Fibroblast of skin of left quadriceps (primary cell): Measurements from ENCODE around the gene TYW5.

Experiments used
- DNase-seq, 2 experiments: peaks; one replicate each; pipeline ENCODE4 v3.0.0-alpha.2; 2013; ENCODE audit warnings: low read depth in 2 of 2

TYW5 gene

GRCh38 chr2:199955339-199956061, at the start of gene TYW5, which contains the start of gene MAIP1:
Gene TYW5 (minus strand): TSS chr2:199955491. CDS start chr2:199955470, 21 bp downstream.
Gene MAIP1 (plus strand): TSS chr2:199955582. CDS start chr2:199955799, 217 bp downstream.
- DNase-seq = peak; percentile 63 to 72

DNA sequence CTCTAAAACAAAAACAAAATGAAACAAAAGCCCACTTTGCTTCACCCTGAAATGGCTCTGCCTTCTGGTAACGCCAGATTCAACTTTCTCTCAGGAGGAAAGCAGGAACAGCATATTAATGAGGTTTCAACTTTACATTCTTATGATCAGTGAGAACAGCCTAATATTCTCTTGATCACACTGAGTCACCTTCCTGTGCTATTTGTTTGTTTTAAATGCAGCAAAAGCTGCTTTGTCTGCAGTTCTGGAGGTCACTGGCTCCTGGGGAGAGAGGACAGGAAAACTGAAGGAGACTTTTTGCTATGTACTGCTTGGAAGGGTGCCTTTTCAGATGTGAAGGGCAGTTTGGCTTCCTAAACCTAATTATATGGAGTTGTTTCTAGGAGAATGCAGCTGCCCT, 48.2 kb upstream of the TYW5 start:
- DNase-seq = no peak

DNA sequence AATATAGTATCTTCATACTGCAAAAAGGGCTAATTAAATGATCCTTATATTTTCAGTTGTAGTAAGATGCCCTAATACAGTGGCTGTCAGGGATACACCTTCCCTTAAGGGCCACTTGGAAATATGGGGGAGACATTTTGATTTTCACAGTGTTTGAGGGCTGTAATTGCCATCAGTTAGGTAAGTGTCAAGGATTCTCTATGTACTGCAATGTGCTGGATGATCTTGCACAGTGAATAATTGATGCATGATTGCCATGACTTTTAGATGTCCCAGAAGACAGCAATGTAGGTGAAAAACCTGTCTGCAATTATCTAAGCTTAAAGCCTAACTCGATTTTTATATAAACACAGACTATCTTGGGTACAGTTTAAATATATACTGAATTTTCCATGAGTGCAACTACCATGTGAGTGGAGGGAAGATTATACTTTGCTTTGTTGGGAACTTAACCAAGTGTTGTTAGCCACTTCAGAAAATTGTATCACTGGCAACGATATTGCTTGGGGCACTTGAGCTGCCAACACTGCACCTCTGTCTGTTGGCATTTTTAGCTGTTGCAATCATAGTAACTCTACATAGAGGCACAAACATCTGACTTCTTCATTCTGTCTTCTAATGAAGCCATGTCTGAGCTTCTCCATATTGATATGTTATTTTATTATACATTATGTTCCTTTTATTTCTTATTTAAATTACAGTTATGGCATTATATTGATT, 45.3 kb upstream of the TYW5 start:
- no peak for DNase-seq

- DNase-seq = no peak
Measured at GRCh38 chr2:199999166-199999565, 43.9 kb upstream of the TYW5 start.

- DNase-seq = no peak
Measured at GRCh38 chr2:199997296-199997695, 42.0 kb upstream of the TYW5 start.

- DNase-seq = no peak
Measured at GRCh38 chr2:199994896-199995295, 39.6 kb upstream of the TYW5 start.

DNA sequence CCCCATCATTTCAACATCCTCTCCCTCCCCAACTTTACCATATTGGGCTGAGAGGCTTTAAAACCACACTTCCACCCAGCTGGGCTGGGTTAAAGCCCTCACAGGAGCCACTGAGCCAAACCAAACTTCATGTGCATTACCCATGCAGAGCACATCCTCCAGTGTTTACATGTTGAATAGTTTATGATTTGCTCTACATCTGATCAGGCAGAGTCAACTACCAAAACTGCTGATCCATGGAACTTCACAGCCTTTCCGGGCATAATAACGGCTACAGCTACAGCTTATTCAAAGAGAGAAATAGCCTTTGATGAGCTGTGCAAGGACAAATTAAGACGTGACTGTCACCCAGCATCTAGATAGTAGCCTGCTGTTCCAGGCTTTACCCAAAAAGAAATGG, 39.1 kb upstream of the TYW5 start:
- DNase-seq = no peak

DNA sequence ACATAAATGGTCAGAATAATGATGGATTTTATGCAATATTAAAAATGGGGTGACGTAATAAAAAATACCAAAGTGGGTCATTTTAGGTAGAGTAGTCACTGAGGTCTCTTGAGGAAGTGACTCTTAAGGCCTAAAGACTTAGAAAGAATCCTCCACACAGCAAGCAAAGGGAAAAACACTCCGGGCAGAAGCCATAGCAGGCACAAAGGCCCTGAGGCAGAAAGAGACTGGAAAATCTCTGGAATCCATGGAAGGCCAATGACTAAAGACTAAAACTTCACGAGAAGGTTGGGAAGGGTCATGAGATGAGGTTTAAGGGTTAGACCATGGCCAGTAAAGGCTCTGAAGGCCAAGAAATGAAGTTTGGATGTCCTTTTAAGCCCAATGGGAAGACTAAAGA, 37.0 kb upstream of the TYW5 start:
- DNase-seq = no peak

DNA sequence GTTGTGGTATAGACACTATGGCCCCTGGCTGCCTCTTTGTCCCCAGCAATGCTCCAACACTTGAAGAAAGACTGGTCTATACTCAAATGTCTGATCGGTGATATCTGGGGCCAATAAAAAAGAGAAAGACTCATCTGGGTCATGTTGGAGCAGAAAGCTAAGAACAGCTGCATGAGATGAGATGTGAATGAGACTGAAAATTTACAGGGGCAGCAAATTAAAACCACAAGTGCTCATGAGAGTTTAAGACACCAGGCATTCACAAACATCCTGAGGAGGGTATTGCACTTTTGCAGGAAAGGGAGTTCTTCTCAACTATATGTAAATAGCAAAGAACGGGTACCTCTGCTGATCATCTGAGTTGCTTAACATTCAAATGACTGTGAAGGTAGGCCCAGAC, 36.4 kb upstream of the TYW5 start:
- DNase-seq = no peak

- DNase-seq = no peak
Measured at GRCh38 chr2:199989822-199990221, 34.5 kb upstream of the TYW5 start.

DNA sequence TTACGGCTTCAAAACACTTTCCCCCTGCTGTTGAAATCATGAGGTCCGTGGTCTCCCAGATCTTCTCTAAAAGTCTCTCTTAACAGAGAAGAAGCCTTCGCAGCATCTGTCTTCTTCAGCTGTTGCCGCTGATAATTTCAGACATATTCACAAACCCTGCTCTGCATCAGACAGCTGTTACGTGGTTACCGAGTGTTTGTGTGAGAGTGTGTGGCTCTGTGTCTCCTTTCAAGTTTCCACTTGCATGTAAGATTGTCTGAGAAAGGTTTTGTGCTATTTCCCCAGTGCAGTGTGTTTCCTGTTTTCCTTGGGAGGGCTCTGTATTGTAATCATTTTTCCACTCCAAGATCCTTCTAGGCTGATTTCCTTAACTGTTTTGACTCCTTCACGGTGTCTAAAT, 32.9 kb upstream of the TYW5 start:
- DNase-seq = no peak

DNA sequence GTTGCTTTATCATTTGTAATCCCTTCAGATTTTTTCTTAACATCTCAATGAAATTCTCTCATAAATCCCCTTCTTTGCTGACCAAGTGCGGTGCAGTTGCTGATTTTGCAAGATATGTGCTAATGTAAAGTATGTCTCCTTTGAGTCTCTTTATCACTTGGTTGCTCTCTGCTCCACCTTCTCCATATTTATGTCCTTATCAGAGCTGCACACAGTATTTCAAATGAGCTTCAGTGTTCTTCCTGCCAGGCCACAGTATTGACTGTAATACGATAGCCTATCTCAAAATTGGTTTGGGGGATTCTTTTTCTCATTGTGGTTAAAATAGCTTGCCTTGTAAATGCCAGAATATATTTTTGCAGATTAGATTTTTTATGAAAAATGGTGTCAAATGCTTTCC, 32.3 kb upstream of the TYW5 start:
- no peak for DNase-seq

GRCh38 chr2:199985625-199986207, 30.4 kb upstream of the TYW5 start:
- DNase-seq = peak; percentile 50 to 56

DNA sequence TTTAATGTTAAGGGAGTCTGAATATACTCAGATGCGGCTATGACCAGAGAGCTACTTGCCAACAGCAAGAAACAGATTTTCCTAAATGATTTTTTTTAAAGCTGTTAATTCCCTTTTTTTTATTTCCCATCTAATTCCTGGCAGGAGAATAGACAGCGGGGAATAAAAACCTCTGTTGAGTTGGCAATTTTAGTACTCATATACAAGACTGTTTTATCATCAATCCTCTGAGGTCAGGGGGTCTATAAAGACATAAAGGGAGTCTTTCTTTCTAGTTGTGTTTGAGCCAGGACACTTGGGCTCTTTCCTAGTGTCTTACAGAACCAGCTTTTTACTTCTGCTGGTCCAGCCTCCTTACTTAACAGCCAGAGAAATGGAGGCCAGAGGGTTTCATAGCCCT, 29.5 kb upstream of the TYW5 start:
- DNase-seq = no peak

DNA sequence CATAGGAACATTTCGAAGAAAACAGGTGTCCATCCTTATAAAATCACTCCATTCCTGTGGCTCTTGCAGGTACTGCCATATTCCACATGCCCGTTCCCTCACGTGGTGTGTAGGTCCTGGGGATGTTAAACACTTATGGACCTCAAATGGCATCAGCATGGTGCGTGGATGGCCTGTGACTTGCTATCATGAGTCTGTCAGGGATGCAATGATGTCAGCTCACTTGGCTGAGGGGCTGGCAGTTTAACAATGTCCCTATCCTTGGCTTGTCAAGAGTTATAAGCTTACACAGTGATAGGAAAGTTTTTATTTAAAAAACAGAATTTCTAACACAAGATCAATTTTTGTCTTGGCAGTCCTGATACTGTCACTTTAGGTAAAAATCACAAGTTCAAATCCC, 28.9 kb upstream of the TYW5 start:
- no peak for DNase-seq

- DNase-seq = no peak
Measured at GRCh38 chr2:199983534-199983933, 28.2 kb upstream of the TYW5 start.

DNA sequence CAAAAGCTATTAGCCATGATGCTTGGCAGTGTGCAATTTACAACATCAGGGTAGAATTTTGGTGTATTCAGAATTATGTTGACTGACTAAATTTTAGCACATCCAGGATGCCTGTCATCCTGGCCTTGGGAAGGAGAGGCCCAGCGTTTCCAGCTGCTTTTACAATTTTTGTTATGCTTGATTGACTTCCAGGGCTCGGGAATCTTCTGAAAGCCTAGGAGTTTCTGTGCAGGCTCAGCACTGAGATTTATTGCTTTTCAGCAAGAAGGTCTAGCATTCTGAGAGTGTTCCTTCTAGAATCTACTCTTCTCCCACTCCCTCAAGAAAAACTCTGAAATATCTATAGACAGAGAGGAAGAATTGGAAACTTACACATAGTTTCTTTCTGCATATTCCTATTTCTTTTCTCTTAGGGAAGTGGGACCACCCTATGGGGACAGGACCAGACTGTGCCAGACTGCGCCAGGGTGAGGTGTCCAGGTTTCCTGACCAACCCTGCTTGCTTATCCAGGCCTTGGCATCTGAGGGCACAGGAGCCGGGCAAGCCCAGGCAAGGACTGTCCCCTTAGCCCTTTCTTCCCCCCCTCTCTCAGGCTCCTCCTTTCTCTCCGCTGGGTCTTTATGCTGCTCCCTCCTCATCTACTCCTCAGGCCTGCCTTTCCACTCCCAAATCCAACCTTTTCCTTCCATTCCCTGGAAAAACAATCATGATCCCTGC, 27.0 kb upstream of the TYW5 start:
- DNase-seq = no peak

- DNase-seq = peak; percentile 64 to 70
Measured at GRCh38 chr2:199979832-199980628, 24.7 kb upstream of the TYW5 start.

DNA sequence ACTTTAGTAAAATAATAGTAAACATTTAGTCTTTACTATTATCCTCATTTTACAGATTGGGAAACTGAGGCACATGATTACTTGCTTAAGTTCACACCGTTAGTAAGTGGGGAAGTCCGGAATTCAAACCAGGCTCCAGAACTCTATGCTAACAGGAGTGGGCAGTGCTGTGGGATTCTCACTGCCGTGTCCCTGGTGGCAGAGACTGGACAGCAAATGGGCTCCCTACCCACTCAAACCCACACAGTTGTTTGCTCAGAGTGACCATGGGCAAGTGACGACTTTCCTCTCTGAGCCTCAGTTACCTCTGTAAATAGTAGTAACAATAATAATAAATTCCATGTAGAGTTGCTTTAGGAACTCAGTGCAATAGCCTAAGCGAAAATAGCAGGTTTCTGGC, 24.1 kb upstream of the TYW5 start:
- no peak for DNase-seq

DNA sequence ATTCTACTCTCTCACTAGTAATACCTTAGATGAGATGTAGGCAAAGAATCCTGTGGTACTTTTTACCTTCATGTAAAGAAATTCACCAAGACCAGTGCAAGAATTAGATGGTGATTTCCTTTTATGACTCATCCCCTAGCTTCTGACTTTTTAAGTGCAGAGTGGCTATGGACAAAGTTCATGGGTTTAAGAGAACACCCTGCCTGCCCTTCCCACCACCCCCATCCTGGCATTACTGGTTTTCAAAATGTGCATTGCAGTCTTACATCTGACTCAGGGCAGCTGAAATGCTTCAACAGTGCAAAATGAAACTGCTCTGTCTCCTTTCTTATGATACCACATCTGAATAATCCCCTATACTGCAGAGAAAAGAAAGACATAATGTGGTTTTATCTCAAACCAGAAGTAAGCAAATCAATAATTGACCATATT, 22.7 kb upstream of the TYW5 start:
- DNase-seq = no peak

GRCh38 chr2:199975273-199975895, 20.1 kb upstream of the TYW5 start:
- DNase-seq = peak; percentile 40 to 49
